GM12872 (cell line): ENCODE measurements around the gene GTSE1.

Source experiments
- CTCF ChIP-seq: IDR thresholded peaks from 3 replicates; pipeline ENCODE4 v1.5.1; 2011; ENCODE audit warnings: low read depth, mild to moderate bottlenecking, low read length, moderate library complexity; ENCODE audit not compliant: insufficient read depth

The GTSE1 gene

GRCh38 chr22:46256358-46256958 is 40.2 kb upstream of the GTSE1 start:
- TF ChIP-seq CTCF, result no peak

- TF ChIP-seq CTCF, result no peak
Measured at GRCh38 chr22:46259374-46259773, 37.3 kb upstream of the GTSE1 start.

GRCh38 chr22:46260038-46260437 is 36.6 kb upstream of the GTSE1 start:
- no peak for TF ChIP-seq CTCF

GRCh38 chr22:46262449-46263215 is 34.0 kb upstream of the GTSE1 start:
- no peak for TF ChIP-seq CTCF

DNA sequence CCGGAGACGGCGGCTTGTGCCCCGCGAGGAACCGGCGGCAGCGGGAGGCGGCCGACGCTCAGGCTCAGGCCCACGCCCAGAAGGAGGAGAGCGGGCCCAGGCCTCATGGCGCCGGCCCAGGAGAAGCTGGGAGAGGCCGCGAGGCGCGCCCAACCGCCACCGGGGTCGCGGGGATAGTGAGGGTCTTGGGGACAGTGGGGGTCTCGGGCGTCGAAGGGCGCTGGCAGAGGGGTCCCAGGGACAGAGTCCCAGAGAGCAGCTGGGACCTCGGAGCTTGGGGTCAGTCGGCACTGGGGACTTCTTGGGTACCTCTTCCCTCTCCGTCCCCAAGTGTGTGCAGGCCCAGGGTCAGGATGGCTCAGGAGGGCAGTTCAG is 33.5 kb upstream of the GTSE1 start, which contains the start of gene PKDREJ:
Gene PKDREJ, minus strand, starts transcription at position 128 of the 375 bp plus-strand sequence. Its CDS starts 21 bp downstream, at position 107.
- no peak for TF ChIP-seq CTCF

GRCh38 chr22:46267431-46268279 is 29.0 kb upstream of the GTSE1 start, which contains the start of gene TTC38:
Gene TTC38, plus strand, starts transcription at chr22:46268008. Its CDS starts 32 bp downstream, at chr22:46268040.
- TF ChIP-seq CTCF, result no peak

DNA sequence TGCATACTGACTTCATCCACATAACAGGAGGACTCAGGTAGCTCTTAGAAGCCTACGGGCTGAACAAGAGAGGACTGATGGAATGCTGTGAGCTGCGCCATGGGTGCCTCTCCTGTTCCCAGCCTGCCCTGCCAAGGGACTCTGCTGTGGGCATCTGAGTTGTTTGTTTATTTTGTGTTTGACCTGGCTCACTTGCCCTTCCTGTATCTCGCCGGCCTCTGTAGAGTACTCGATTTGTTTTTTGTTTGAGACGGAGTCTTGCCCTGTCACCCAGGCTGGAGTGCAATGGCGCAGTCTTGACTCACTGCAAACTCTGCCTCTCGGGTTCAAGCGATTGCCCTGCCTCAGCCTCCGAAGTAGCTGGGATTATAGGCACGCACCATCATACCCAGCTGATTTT is 27.1 kb upstream of the GTSE1 start:
- no peak for TF ChIP-seq CTCF
